B cell (primary cell): ENCODE data around the gene ALOXE3. TPM values are rescaled to one million over a fixed set of nuclear protein-coding genes. Genes with fewer than 3 reads are reported as not detected.

Experiments used
- ATAC-seq: fragments of 200-7000 bp; cut with Tn5 transposase; one replicate; pipeline ENCODE4 v1.10.0; 2021; ENCODE audit warnings: low read depth, mild to moderate bottlenecking, moderate number of reproducible peaks, moderate library complexity
- CTCF ChIA-PET: fragments of 350-600 bp; sonication (Branson Sonifier 250); formaldehyde crosslinking; loops from one replicate; lab custom pipeline; 2021; ENCODE audit warnings: antibody characterized with exemption, inconsistent platforms; lab: Charles Lee
- POLR2A ChIA-PET: fragments of 350-600 bp; sonication (Branson Sonifier 250); formaldehyde crosslinking; loops from one replicate; lab custom pipeline; 2021; ENCODE audit warnings: antibody characterized with exemption; lab: Charles Lee
- DNase-seq: peaks from one replicate; pipeline ENCODE4 v3.0.0; 2013
- H2AFZ ChIP-seq: 2 replicates; pipeline ENCODE4 v1.6.1; 2012; ENCODE audit warnings: mild to moderate bottlenecking, low read depth, low read length; ENCODE audit not compliant: insufficient read depth, poor library complexity, severe bottlenecking
- H3K27ac ChIP-seq, 2 donors: 1 replicate in 1 of 2; 2 replicates in 1 of 2; pipeline ENCODE4 v1.5.1; 2012 to 2013; ENCODE audit warnings: low read length in 2 of 2, mild to moderate bottlenecking in 2 of 2, moderate library complexity in 1 of 2
- H3K27me3 ChIP-seq, 4 experiments: fragments of 200-600 bp in 1 of 4; sonication (generic) in 1 of 4; replicated peaks in 1 of 4; 1 replicate in 2 of 4; 2 replicates in 2 of 4; pipeline versions ENCODE4 v1.6.1 to v1.7.0; 2013 to 2016; ENCODE audit warnings: low read length in 3 of 4, mild to moderate bottlenecking in 2 of 4, mixed read lengths in 1 of 4, moderate library complexity in 1 of 4; ENCODE audit not compliant: insufficient read depth in 4 of 4, control insufficient read depth in 3 of 4; ENCODE audit errors: control extremely low read depth in 1 of 4
- H3K36me3 ChIP-seq, 2 experiments: replicated peaks in 1 of 2; 1 replicate in 1 of 2; 2 replicates in 1 of 2; pipeline versions ENCODE4 v1.6.1 to v1.7.1; 2013; ENCODE audit warnings: low read length in 1 of 2; ENCODE audit not compliant: insufficient read depth in 2 of 2, control insufficient read depth in 1 of 2; ENCODE audit errors: control extremely low read depth in 1 of 2, extremely low read depth in 1 of 2
- H3K4me1 ChIP-seq, 2 donors: fragments of 200-600 bp in 1 of 2; sonication (generic) in 1 of 2; 1 replicate in 1 of 2; 2 replicates in 1 of 2; pipeline versions ENCODE4 v1.5.1 to v1.6.1; 2013 to 2017; ENCODE audit warnings: low read length in 2 of 2; ENCODE audit not compliant: control insufficient read depth in 2 of 2, insufficient read depth in 2 of 2
- H3K4me2 ChIP-seq: replicated peaks from 2 replicates; pipeline ENCODE3; 2012; ENCODE audit warnings: mild to moderate bottlenecking, low read depth, low read length; ENCODE audit not compliant: poor library complexity, severe bottlenecking
- H3K4me3 ChIP-seq, 5 experiments: fragments of 200-600 bp in 1 of 5; sonication (generic) in 1 of 5; 1 replicate in 3 of 5; 2 replicates in 2 of 5; pipeline versions ENCODE4 v1.5.1 to v1.7.0; 2011 to 2016; ENCODE audit warnings: low read length in 4 of 5, mild to moderate bottlenecking in 4 of 5, low read depth in 2 of 5, control low read depth in 1 of 5, moderate library complexity in 1 of 5; ENCODE audit not compliant: insufficient read depth in 1 of 5; ENCODE audit errors: control extremely low read depth in 1 of 5, extremely low read depth in 1 of 5
- H3K79me2 ChIP-seq: fragments of 200-600 bp; sonication (generic); one replicate; pipeline ENCODE4 v1.6.0; 2016; ENCODE audit warnings: low read length; ENCODE audit not compliant: control insufficient read depth, insufficient read depth
- H3K9ac ChIP-seq: fragments of 200-600 bp; sonication (generic); 2 replicates; pipeline ENCODE4 v1.6.1; 2017; ENCODE audit warnings: mild to moderate bottlenecking, low read length, moderate library complexity
- H3K9me3 ChIP-seq, 3 donors: one replicate each; pipeline versions ENCODE4 v1.6.1 to v1.7.1; 2013; ENCODE audit warnings: low read length in 2 of 3; ENCODE audit not compliant: control insufficient read depth in 2 of 3, insufficient read depth in 1 of 3; ENCODE audit errors: control extremely low read depth in 1 of 3
- H4K20me1 ChIP-seq: 2 replicates; pipeline ENCODE4 v1.6.0; 2012; ENCODE audit warnings: mild to moderate bottlenecking, low read length; ENCODE audit not compliant: insufficient read depth, control insufficient read depth, poor library complexity, severe bottlenecking
- H3K27ac Mint-ChIP-seq: one replicate; pipeline ENCODE4 v1.8.0; 2021; ENCODE audit warnings: mixed read lengths
- H3K27me3 Mint-ChIP-seq: one replicate; pipeline ENCODE4 v1.8.0; 2021; ENCODE audit warnings: mixed read lengths
- H3K4me1 Mint-ChIP-seq: one replicate; pipeline ENCODE4 v1.8.0; 2021; ENCODE audit warnings: mixed read lengths
- H3K4me3 Mint-ChIP-seq: one replicate; pipeline ENCODE4 v1.8.0; 2021; ENCODE audit warnings: mixed read lengths
- H3K9me3 Mint-ChIP-seq: one replicate; pipeline ENCODE4 v1.8.0; 2022; ENCODE audit warnings: mixed read lengths; ENCODE audit not compliant: insufficient read depth
- CTCF ChIP-seq: fragments of 200-600 bp; IDR thresholded peaks from one replicate; pipeline ENCODE4 v1.8.0; 2022; ENCODE audit warnings: antibody characterized with exemption, mild to moderate bottlenecking
- EZH2 ChIP-seq: IDR thresholded peaks from 2 replicates; pipeline ENCODE4 v1.6.1; 2012; ENCODE audit warnings: borderline replicate concordance, low read depth, mild to moderate bottlenecking, moderate library complexity, low read length; ENCODE audit not compliant: insufficient read depth, poor library complexity, severe bottlenecking
- WGBS: methylation state at CpG from one replicate; pipeline ENCODE4 v1.1.5; 2013; ENCODE audit warnings: missing lambda C conversion rate; ENCODE audit not compliant: insufficient coverage; 5-methylcytosine and 5-hydroxymethylcytosine counted together
- intact Hi-C: fragments of 100-400 bp; cut with micrococcal nuclease; formaldehyde crosslinking; loops from one replicate; pipeline ENCODE4 v1.10.0; 2022
- polyA plus RNA-seq: library from polyadenylated mRNA; depleted of rRNA; stranded (reverse); fragments of >200 nt; gene quantifications from 2 replicates; pipeline ENCODE4 v1.2.3, GENCODE V29; 2012
- total RNA-seq, 2 donors: library from RNA; stranded (reverse); fragments of 120-200 nt in 1 of 2; gene quantifications; 1 replicate in 1 of 2; 2 replicates in 1 of 2; pipeline versions ENCODE4 v1.2.3 to v1.2.4, GENCODE V29; 2013 to 2022

Gene ALOXE3
- total and polyA plus RNA-seq, 2 donors (not counting 1 experiment from before 2014, with no cell fraction given), result 0.04 TPM; not detected in 1

DNA sequence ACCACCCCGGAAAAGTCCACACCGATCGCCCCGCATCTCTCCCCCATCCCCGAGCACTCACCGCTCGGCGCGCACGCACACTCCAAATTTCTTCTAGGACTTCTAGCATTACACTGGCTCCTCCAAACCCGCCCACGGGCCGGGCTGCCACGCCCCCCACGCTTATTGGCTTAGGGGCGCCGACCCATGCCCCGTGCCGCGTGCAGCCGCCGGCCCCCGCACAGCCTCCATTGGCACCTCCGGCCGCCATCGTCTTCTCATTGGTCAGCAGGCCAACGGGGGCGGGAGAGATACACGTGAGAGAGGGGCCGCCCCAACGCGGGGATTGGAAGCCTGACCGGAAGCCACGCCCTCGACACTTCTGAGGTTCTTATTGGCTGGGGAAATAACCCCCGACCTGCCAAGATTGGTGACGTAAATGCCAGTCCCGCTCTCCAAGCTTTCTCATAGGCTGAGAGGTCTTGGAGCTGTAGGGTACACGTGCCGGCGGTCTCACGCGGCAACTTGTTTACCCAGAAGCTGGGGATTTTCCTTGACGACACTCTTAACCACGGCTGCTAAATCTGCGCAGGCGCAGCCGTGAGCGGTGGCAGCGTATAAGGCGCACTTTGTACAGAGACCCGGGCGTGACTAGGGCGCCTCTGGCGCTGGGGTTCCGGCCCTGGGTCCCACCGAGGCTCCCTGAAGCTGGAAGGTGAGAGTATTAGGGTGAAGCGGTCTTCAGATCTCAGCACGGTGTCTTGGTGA lies 38.1 kb upstream of the ALOXE3 start:
- no peak overlapping the region for H3K27ac Mint-ChIP-seq
- H3K36me3 ChIP-seq, result peaks cover 0 to 22% of the 10 kb centered on the region in 2 experiments
- no peaks in the 10 kb centered on the region for H3K27me3 Mint-ChIP-seq
- peaks cover 38% of the 10 kb centered on the region for H4K20me1 ChIP-seq
- H2AFZ ChIP-seq, result no peak overlapping the region
- H3K9me3 ChIP-seq, result peaks cover 0 to 6% (median 0%) of the 10 kb centered on the region in 3 donors
- H3K4me3 ChIP-seq, result peak overlapping the region; percentile 69 to 96 (median 84)
- no peak overlapping the region for H3K4me3 Mint-ChIP-seq
- no peaks in the 10 kb centered on the region for H3K27me3 ChIP-seq
- H3K27ac ChIP-seq, result peak overlapping the region; percentile 98 to 100
- H3K79me2 ChIP-seq, result peaks cover 41% of the 10 kb centered on the region
- H3K4me2 ChIP-seq, result peak overlapping the region; percentile 88
- H3K9ac ChIP-seq, result peak overlapping the region; percentile 88
- DNase-seq (peak; percentile 100), ATAC-seq (peak; percentile 79)
- H3K4me1 ChIP-seq, result peaks cover 59 to 85% of the 10 kb centered on the region in 2 donors
- intact Hi-C loops, result loop anchor here (1.0 kb wide), 8 partner anchors 17 to 132 kb away; partner anchors contain the start of gene RANGRF
- CTCF ChIA-PET, result interaction anchor here (0.6 to 7.7 kb wide), 20 partner anchors 11 to 96 kb away, joined by 3 to 86 read pairs (median 4); partner anchors contain the start of genes ALOXE3, BORCS6, CTC1 and HES7
- no peak for TF ChIP-seq CTCF
- TF ChIP-seq EZH2, result no peak
- no peaks in the 10 kb centered on the region for H3K9me3 Mint-ChIP-seq
- under 1% methylated on average over 57 of the region's 59 CpGs for WGBS
- H3K4me1 Mint-ChIP-seq, result peaks cover 50% of the 10 kb centered on the region
- POLR2A ChIA-PET, result interaction anchor here (0.6 to 4.5 kb wide), 20 partner anchors 13 to 469 kb away, joined by 3 to 23 read pairs (median 6); partner anchors contain the start of genes ALOX12B, ALOXE3, BORCS6 and CTC1

- H3K4me1 Mint-ChIP-seq, result peaks cover 49% of the 10 kb centered on the region
- POLR2A ChIA-PET, result interaction anchor here (0.6 to 4.5 kb wide), 14 partner anchors 13 to 853 kb away, joined by 3 to 23 read pairs (median 8); partner anchors contain the start of genes ALOXE3, BORCS6, CTC1 and SLC25A35
- H3K79me2 ChIP-seq, result peaks cover 37% of the 10 kb centered on the region
- ATAC-seq (no peak), DNase-seq (no peak)
- H3K27me3 ChIP-seq, result no peaks in the 10 kb centered on the region
- H3K36me3 ChIP-seq, result peaks cover 0 to 17% of the 10 kb centered on the region in 2 experiments
- H3K27ac ChIP-seq, result peak overlapping the region; percentile 97 to 100
- H4K20me1 ChIP-seq, result peaks cover 39% of the 10 kb centered on the region
- H3K4me2 ChIP-seq, result peak overlapping the region; percentile 88
- CTCF ChIA-PET, result interaction anchor here (1.0 to 7.7 kb wide), 10 partner anchors 12 to 95 kb away, joined by 3 to 86 read pairs (median 6); partner anchors contain the start of genes ALOXE3, BORCS6, CTC1 and HES7
- no peaks in the 10 kb centered on the region for H3K9me3 Mint-ChIP-seq
- 3% methylated on average over 11 of the region's 11 CpGs for WGBS
- H3K9ac ChIP-seq, result peak overlapping the region; percentile 88
- no peak overlapping the region for H3K27ac Mint-ChIP-seq
- H3K9me3 ChIP-seq, result peaks cover 0 to 6% (median 0%) of the 10 kb centered on the region in 3 donors
- no peak overlapping the region for H3K4me3 Mint-ChIP-seq
- no peak overlapping the region for H2AFZ ChIP-seq
- peak overlapping the region; percentile 69 to 96 (median 84) for H3K4me3 ChIP-seq
- TF ChIP-seq CTCF, result no peak
- TF ChIP-seq EZH2, result no peak
- H3K27me3 Mint-ChIP-seq, result no peaks in the 10 kb centered on the region
- peaks cover 54 to 85% of the 10 kb centered on the region in 2 donors for H3K4me1 ChIP-seq
- intact Hi-C loops, result loop anchor here (1.0 kb wide), 8 partner anchors 17 to 132 kb away; partner anchors contain the start of gene RANGRF
Observed at GRCh38 chr17:8155996-8156245, 37.6 kb upstream of the ALOXE3 start.
